Suprapubic skin (tissue), 4 donors: ENCODE results near the gene HIPK3. TPM values are rescaled to one million over a fixed set of nuclear protein-coding genes. Genes with fewer than 3 reads are reported as not detected.
"Not testable (repeated sequence)": the region's sequence is repeated elsewhere in the genome, so short reads cannot be mapped to it uniquely, and the experiment has no call there.

ENCODE experiments used
- DNase-seq, 2 donors: peaks; one replicate each; pipeline ENCODE4 v3.0.0-alpha.2; 2019; ENCODE audit warnings: low spot score in 2 of 2
- H3K27ac ChIP-seq: fragments of 200-600 bp; sonication (generic); one replicate; pipeline ENCODE4 v1.5.1; 2019
- H3K27me3 ChIP-seq: fragments of 200-600 bp; sonication (generic); one replicate; pipeline ENCODE4 v1.5.1; 2019
- H3K36me3 ChIP-seq: fragments of 200-600 bp; sonication (generic); one replicate; pipeline ENCODE4 v1.5.1; 2019
- H3K4me1 ChIP-seq: fragments of 200-600 bp; sonication (generic); one replicate; pipeline ENCODE4 v1.5.1; 2019
- H3K4me3 ChIP-seq: fragments of 200-600 bp; sonication (generic); one replicate; pipeline ENCODE4 v1.5.1; 2019; ENCODE audit warnings: mild to moderate bottlenecking
- H3K9me3 ChIP-seq: fragments of 200-600 bp; sonication (generic); one replicate; pipeline ENCODE4 v1.5.1; 2019
- EP300 ChIP-seq: sonication (generic); formaldehyde crosslinking; IDR thresholded peaks from one replicate; pipeline ENCODE4 v1.6.1; 2017; ENCODE audit warnings: antibody characterized with exemption
- POLR2A ChIP-seq, 2 donors: fragments of 450-650 bp; IDR thresholded peaks; one replicate each; pipeline ENCODE4 v1.6.1; 2017; ENCODE audit warnings: antibody characterized with exemption in 2 of 2, mild to moderate bottlenecking in 2 of 2, moderate library complexity in 2 of 2
- POLR2AphosphoS5 ChIP-seq, 3 donors: sonication (generic); formaldehyde crosslinking; IDR thresholded peaks; one replicate each; pipeline ENCODE4 v1.6.1; 2017; ENCODE audit warnings: antibody characterized with exemption in 3 of 3
- WGBS: methylation state at CpG from one replicate; pipeline ENCODE4 v1.1.5; 2018; 5-methylcytosine and 5-hydroxymethylcytosine counted together
- total RNA-seq, 4 donors: library from RNA; depleted of rRNA; stranded (reverse); fragments of >200 nt; gene quantifications; one replicate each; pipeline ENCODE4 v1.1.0, GENCODE V29; 2016
- TF ChIP-seq, protein P1 (sequence below), 2 donors: fragments of 200-600 bp in 1 of 2; fragments of 450-650 bp in 1 of 2; sonication (generic) in 1 of 2; IDR thresholded peaks; one replicate each; pipeline ENCODE4 v1.5.1; 2016 to 2019; ENCODE audit warnings: antibody characterized with exemption in 2 of 2, mild to moderate bottlenecking in 1 of 2, moderate library complexity in 1 of 2

Gene HIPK3
- total RNA-seq, 4 donors from 2014 or later: 76.4 to 110 (median 90.6) TPM

DNA sequence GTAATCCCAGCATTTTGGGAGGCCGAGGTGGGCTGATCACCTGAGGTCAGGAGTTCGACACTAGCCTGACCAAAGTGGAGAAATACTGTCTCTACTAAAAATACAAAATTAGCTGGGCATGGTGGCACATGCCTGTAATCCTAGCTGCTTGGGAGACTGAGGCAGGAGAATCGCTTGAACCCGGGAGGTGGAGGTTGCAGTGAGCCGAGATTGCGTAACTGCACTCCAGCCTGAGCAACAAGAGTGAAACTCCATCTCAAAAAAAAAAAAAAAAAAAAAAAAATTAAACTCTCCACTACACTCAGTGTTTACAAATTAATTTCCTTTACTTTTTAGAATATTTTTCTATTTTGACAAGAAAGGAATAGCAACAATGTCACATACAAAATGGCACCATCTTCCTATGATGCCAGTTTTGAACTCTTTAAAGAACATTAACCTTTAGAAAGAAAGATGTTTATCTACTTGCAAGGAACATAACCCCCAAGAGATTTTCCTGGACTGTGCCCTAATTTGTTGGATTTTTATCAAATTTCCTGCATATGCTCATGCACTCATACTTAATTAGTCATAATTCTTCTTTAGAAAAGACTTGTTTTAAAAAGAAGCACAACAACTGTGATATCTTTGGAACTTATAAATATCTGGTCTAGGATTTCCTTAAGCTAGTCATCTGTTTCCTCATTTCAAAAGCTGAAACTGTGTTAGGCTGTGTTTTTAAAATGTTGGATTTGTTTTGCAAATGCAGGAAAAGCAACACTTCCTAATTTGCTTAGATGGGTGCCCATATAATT is 22.6 kb upstream of the HIPK3 start:
- no peak for TF ChIP-seq POLR2A (IDR thresholded peaks at IDR 0.05)
- no peak for TF ChIP-seq EP300
- no peak for TF ChIP-seq POLR2AphosphoS5 (IDR thresholded peaks at IDR 0.05)
- TF ChIP-seq, protein P1, sequence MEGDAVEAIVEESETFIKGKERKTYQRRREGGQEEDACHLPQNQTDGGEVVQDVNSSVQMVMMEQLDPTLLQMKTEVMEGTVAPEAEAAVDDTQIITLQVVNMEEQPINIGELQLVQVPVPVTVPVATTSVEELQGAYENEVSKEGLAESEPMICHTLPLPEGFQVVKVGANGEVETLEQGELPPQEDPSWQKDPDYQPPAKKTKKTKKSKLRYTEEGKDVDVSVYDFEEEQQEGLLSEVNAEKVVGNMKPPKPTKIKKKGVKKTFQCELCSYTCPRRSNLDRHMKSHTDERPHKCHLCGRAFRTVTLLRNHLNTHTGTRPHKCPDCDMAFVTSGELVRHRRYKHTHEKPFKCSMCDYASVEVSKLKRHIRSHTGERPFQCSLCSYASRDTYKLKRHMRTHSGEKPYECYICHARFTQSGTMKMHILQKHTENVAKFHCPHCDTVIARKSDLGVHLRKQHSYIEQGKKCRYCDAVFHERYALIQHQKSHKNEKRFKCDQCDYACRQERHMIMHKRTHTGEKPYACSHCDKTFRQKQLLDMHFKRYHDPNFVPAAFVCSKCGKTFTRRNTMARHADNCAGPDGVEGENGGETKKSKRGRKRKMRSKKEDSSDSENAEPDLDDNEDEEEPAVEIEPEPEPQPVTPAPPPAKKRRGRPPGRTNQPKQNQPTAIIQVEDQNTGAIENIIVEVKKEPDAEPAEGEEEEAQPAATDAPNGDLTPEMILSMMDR (IDR thresholded peaks at IDR 0.05): no peak
- H3K27me3 ChIP-seq: no peaks in the 10 kb centered on the region
- WGBS: 80% methylated on average over 6 of the region's 6 CpGs
- no peak overlapping the region for H3K4me3 ChIP-seq
- H3K9me3 ChIP-seq: no peaks in the 10 kb centered on the region
- DNase-seq: no peak
- no peaks in the 10 kb centered on the region for H3K36me3 ChIP-seq
- no peaks in the 10 kb centered on the region for H3K4me1 ChIP-seq
- H3K27ac ChIP-seq: no peak overlapping the region

DNA sequence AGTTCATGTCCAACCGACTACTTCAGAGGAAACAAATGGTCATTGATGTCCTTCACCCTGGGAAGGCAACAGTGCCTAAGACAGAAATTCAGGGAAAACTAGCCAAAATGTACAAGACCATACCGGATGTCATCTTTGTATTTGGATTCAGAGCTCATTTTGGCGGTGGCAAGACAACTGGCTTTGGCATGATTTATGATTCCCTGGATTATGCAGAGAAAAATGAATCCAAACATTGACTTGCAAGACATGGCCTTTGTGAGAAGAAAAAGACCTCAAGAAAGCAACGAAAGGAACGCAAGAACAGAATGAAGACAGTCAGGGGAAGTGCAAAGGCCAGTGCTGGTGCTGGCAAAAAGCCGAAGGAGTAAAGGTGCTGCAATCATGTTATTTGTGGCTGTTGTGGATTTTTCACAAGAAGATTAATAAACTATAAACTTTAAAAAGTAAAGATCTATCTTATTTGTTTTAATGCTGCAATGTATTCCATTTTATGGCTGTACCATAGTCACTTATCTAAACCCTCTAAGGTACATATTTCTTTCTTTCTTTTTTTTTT is 20.1 kb upstream of the HIPK3 start:
- Histone ChIP-seq H3K27ac (no peak overlapping the region), H3K36me3 (no peaks in the 10 kb centered on the region), H3K9me3 (no peaks in the 10 kb centered on the region), H3K4me1 (no peaks in the 10 kb centered on the region), H3K4me3 (no peak overlapping the region), H3K27me3 (no peaks in the 10 kb centered on the region)
- 60% methylated on average over 6 of the region's 6 CpGs for WGBS
- no peak for DNase-seq
- TF ChIP-seq, protein P1 (IDR thresholded peaks at IDR 0.05): no peak
- no peak for TF ChIP-seq POLR2A (IDR thresholded peaks at IDR 0.05)
- no peak for TF ChIP-seq POLR2AphosphoS5 (IDR thresholded peaks at IDR 0.05)
- no peak for TF ChIP-seq EP300

DNA sequence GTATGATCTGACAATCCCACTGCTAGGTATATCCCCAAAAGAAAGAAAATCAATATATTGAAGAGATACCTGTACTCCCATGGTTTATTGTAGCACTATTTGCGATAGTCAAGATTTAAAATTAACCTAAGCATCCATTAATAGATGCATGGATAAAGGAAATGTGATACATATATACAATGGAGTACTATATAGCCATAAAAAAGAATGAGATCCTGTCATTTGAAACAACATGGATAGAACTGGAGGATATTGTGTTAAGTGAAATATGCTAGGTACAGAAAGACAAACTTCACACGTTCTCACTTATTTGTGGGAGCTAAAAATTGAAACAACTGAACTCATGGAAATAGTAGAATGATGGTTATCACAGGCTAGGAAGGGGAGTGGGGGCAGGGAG is 14.6 kb upstream of the HIPK3 start:
- H3K9me3 ChIP-seq: no peaks in the 10 kb centered on the region
- DNase-seq: no peak
- H3K27ac ChIP-seq: no peak overlapping the region
- H3K4me1 ChIP-seq: no peaks in the 10 kb centered on the region
- H3K4me3 ChIP-seq: no peak overlapping the region
- 91% methylated on average over 2 of the region's 2 CpGs for WGBS
- H3K27me3 ChIP-seq: no peaks in the 10 kb centered on the region
- no peaks in the 10 kb centered on the region for H3K36me3 ChIP-seq
- TF ChIP-seq, protein P1 (IDR thresholded peaks at IDR 0.05): no peak
- no peak for TF ChIP-seq EP300

DNA sequence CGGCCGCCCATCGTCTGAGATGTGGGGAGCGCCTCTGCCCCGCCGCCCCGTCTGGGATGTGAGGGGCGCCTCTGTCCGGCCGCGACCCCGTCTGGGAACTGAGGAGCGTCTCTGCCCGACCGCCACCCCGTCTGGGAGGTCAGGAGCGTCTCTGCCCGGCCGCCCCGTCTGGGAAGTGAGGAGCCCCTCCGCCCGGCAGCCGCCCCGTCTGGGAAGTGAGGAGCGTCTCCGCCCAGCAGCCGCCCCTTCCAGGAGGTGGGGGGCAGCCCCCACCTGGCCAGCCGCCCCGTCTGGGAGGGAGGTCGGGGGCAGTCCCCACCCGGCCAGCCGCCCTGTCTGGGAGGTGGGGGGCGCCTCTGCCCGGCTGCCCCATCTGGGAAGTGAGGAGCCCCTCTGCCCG is 13.5 kb upstream of the HIPK3 start:
- not testable (repeated sequence) for DNase-seq, H3K9me3 ChIP-seq, H3K27ac ChIP-seq, H3K4me3 ChIP-seq, H3K4me1 ChIP-seq, H3K27me3 ChIP-seq, H3K36me3 ChIP-seq
- whole genome bisulfite sequencing: 94% methylated on average over 6 of the region's 35 CpGs

DNA sequence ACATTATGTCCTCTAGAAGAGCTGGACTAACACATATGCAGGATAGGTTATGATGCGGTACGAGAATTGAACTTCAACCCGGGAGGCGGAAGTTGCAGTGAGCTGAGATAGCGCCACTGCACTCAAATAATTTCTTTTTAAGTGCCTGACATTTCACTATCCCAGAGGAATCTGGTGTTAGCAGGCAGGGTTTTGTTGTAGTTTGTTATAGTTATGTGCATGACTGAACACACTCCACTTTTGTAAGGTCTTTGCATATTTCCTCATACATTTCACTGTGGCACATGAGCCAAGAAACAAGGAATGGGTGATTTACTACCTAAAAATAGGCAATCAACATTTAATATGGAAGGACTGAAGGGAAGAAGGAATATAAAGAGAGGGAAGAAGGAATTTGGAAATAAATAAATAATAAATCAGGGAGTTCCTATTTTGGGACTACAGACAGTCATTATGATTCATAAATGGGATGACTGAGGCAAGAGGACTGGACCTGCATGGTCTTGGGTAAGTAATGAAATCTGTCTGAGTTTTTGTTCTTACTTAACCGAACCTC is 8.7 kb upstream of the HIPK3 start:
- no peaks in the 10 kb centered on the region for H3K9me3 ChIP-seq
- no peak overlapping the region for H3K4me3 ChIP-seq
- H3K4me1 ChIP-seq: no peaks in the 10 kb centered on the region
- DNase-seq: no peak
- TF ChIP-seq EP300: no peak
- H3K36me3 ChIP-seq: no peaks in the 10 kb centered on the region
- 89% methylated on average over 6 of the region's 6 CpGs for WGBS
- no peak overlapping the region for H3K27ac ChIP-seq
- no peaks in the 10 kb centered on the region for H3K27me3 ChIP-seq

DNA sequence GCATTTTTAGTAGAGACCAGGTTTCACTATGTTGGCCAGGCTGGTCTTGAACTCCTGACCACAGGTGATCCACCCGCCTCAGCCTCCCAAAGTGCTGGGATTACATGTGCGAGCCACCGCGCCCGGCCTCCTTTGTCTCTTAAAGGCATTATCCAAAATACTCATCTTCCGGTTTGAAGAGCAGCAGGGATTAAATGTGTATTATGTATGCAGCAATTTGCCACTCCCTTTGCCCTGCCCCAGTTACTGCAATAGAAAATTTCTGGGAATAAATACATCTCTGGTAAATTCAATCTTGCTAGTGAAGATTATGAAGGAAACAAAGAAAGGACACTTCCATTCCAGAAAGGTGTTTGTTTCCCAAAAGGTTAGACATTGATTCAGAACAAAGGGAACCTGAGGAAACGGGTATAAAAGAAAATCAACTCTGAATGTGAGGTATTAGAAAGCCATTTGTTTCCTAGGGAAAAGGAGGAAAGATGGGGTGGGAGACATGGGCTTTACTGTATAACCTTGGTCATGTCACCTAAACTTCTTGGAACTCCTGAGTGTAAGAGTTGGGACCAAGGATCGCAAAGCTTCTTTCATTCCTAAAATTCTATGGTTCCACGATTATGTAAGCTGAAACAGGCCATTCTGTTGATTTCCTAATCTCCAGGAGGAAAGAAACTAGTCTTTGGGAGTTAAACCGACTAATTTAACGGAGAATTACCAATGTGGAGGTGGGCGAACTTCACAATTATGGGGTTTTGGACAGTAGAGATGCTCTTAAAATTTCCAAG is 959 bp upstream of the HIPK3 start:
- no peaks in the 10 kb centered on the region for H3K9me3 ChIP-seq
- no peaks in the 10 kb centered on the region for H3K27me3 ChIP-seq
- peak overlapping the region; percentile 72 for H3K4me3 ChIP-seq
- 45% methylated on average over 12 of the region's 12 CpGs for WGBS
- peaks cover 26% of the 10 kb centered on the region for H3K4me1 ChIP-seq
- H3K27ac ChIP-seq: peak overlapping the region; percentile 99
- H3K36me3 ChIP-seq: no peaks in the 10 kb centered on the region
- TF ChIP-seq POLR2A (IDR thresholded peaks at IDR 0.05) (no peak), EP300 (no peak), POLR2AphosphoS5 (IDR thresholded peaks at IDR 0.05) (no peak)
- TF ChIP-seq, protein P1 (IDR thresholded peaks at IDR 0.05): no peak
- DNase-seq: no peak
